Measurements from ENCODE around the gene MFSD11. TPM values are rescaled to one million over a fixed set of nuclear protein-coding genes. Genes with fewer than 3 reads are reported as not detected.
"Not testable (repeated sequence)": the region's sequence is repeated elsewhere in the genome, so short reads cannot be mapped to it uniquely, and the experiment has no call there.

The MFSD11 gene
- total and polyA plus RNA-seq, 7 donors: 10.1 to 27.4 (median 20.7) TPM

- no peaks in the 10 kb centered on the region for H3K27me3 ChIP-seq (ENCODE audit: insufficient read depth in 3 of 3, low read length in 2 of 3)
- ATAC-seq (no peak), DNase-seq (no peak)
- no peaks in the 10 kb centered on the region for H3K36me3 ChIP-seq (ENCODE audit: insufficient read depth in 1 of 2, low read depth in 1 of 2)
- intact Hi-C loops (cut with DNase I): no loop called here
- H3K9me3 ChIP-seq: no peaks in the 10 kb centered on the region
- no peak overlapping the region for H3K27ac ChIP-seq
- no peak overlapping the region for H3K4me3 ChIP-seq
- TF ChIP-seq CTCF (IDR thresholded peaks at IDR 0.05): no peak
- 90 to 94% (median 94%) methylated on average over 4 of the region's 4 CpGs for WGBS, 3 donors
- H3K4me1 ChIP-seq: no peaks in the 10 kb centered on the region
Observed at GRCh38 chr17:76808326-76808725, 70.4 kb downstream of the MFSD11 start.

- no peaks in the 10 kb centered on the region for H3K36me3 ChIP-seq (ENCODE audit: insufficient read depth in 1 of 2, low read depth in 1 of 2)
- peaks cover 0 to 6% (median 0%) of the 10 kb centered on the region in 3 donors for H3K27me3 ChIP-seq (ENCODE audit: insufficient read depth in 3 of 3, low read length in 2 of 3)
- no peaks in the 10 kb centered on the region for H3K9me3 ChIP-seq
- no peak for TF ChIP-seq CTCF (IDR thresholded peaks at IDR 0.05)
- 77 to 84% (median 81%) methylated on average over 4 of the region's 4 CpGs for WGBS, 3 donors
- H3K27ac ChIP-seq: no peak overlapping the region
- no peak overlapping the region for H3K4me3 ChIP-seq
- no peaks in the 10 kb centered on the region for H3K4me1 ChIP-seq
- no peak for DNase-seq
- intact Hi-C loops (cut with DNase I): no loop called here
- no peak for ATAC-seq
Observed at GRCh38 chr17:76810956-76811355, 73.0 kb downstream of the MFSD11 start.

GRCh38 chr17:76811834-76812233 lies 73.9 kb downstream of the MFSD11 start:
- intact Hi-C loops (cut with DNase I): no loop called here
- H3K36me3 ChIP-seq (ENCODE audit: insufficient read depth in 1 of 2, low read depth in 1 of 2): no peaks in the 10 kb centered on the region
- 81 to 83% (median 81%) methylated on average over 5 of the region's 5 CpGs for WGBS, 3 donors

GRCh38 chr17:76812263-76812662 lies 74.3 kb downstream of the MFSD11 start:
- TF ChIP-seq CTCF (IDR thresholded peaks at IDR 0.05): no peak
- H3K27me3 ChIP-seq (ENCODE audit: insufficient read depth in 3 of 3, low read length in 2 of 3): peaks cover 0 to 6% (median 4%) of the 10 kb centered on the region in 3 donors
- no peaks in the 10 kb centered on the region for H3K4me1 ChIP-seq
- no peaks in the 10 kb centered on the region for H3K9me3 ChIP-seq
- DNase-seq: no peak
- no peak overlapping the region for H3K27ac ChIP-seq
- H3K36me3 ChIP-seq (ENCODE audit: insufficient read depth in 1 of 2, low read depth in 1 of 2): no peaks in the 10 kb centered on the region
- WGBS, 3 donors: 75 to 80% (median 76%) methylated on average over 4 of the region's 4 CpGs
- no peak for ATAC-seq
- H3K4me3 ChIP-seq: no peak overlapping the region
- intact Hi-C loops (cut with DNase I): no loop called here

More at GRCh38 chr17:76811834-76812233, 73.9 kb downstream of the MFSD11 start:
- no peak overlapping the region for H3K27ac ChIP-seq
- peaks cover 0 to 6% (median 4%) of the 10 kb centered on the region in 3 donors for H3K27me3 ChIP-seq (ENCODE audit: insufficient read depth in 3 of 3, low read length in 2 of 3)
- H3K4me3 ChIP-seq: no peak overlapping the region
- ATAC-seq: no peak
- H3K4me1 ChIP-seq: no peaks in the 10 kb centered on the region
- no peak for DNase-seq
- H3K9me3 ChIP-seq: no peaks in the 10 kb centered on the region
- TF ChIP-seq CTCF (IDR thresholded peaks at IDR 0.05): no peak

GRCh38 chr17:76812968-76813367 lies 75.0 kb downstream of the MFSD11 start:
- ATAC-seq (no peak), DNase-seq (no peak)
- Histone ChIP-seq H3K4me3 (no peak overlapping the region), H3K4me1 (no peaks in the 10 kb centered on the region), H3K9me3 (no peaks in the 10 kb centered on the region), H3K27me3 (ENCODE audit: insufficient read depth in 3 of 3, low read length in 2 of 3) (peaks cover 0 to 6% (median 4%) of the 10 kb centered on the region in 3 donors), H3K36me3 (ENCODE audit: insufficient read depth in 1 of 2, low read depth in 1 of 2) (no peaks in the 10 kb centered on the region), H3K27ac (no peak overlapping the region)
- TF ChIP-seq CTCF (IDR thresholded peaks at IDR 0.05): no peak
- intact Hi-C loops (cut with DNase I): no loop called here
- 59 to 70% (median 66%) methylated on average over 4 of the region's 4 CpGs for WGBS, 3 donors

- not testable (repeated sequence) for DNase-seq; H3K4me3 ChIP-seq; H3K27ac ChIP-seq; H3K27me3 ChIP-seq (ENCODE audit: insufficient read depth in 3 of 3, low read length in 2 of 3); H3K4me1 ChIP-seq; H3K9me3 ChIP-seq; ATAC-seq; H3K36me3 ChIP-seq (ENCODE audit: insufficient read depth in 1 of 2, low read depth in 1 of 2)
- intact Hi-C loops (cut with DNase I): loop anchor here in 1 of 2 donors (2.0 kb wide), 1 partner anchor 251 kb away; no protein-coding TSS in a partner anchor
- WGBS, 3 donors: 67 to 81% (median 75%) methylated on average over 7 to 9 of the region's 9 CpGs
Observed at GRCh38 chr17:76815907-76816589, 78.1 kb downstream of the MFSD11 start.
